Astrocyte (in vitro differentiated cells and primary cell): ENCODE data around the gene UPB1. TPM values are rescaled to one million over a fixed set of nuclear protein-coding genes. Genes with fewer than 3 reads are reported as not detected.
A peak's percentile ranks its signal among the peaks of the same experiment; 100 is the strongest.

Source experiments
- DNase-seq: peaks from one replicate; pipeline ENCODE4 v3.0.0-alpha.2; 2010; ENCODE audit warnings: low read depth
- FAIRE-seq: peaks from 2 replicates; lab custom pipeline; 2011; peaks lifted over from hg19 to GRCh38; lab: Jason Lieb, UNC
- H2AFZ ChIP-seq: 2 replicates; pipeline ENCODE4 v1.6.0; 2012; ENCODE audit warnings: low read depth, low read length, inconsistent platforms
- H3K27ac ChIP-seq: 2 replicates; pipeline ENCODE4 v1.5.1; 2011; ENCODE audit warnings: low read depth, low read length, inconsistent platforms
- H3K27me3 ChIP-seq: 2 replicates; pipeline ENCODE4 v1.6.0; 2011; ENCODE audit warnings: low read length, inconsistent platforms; ENCODE audit not compliant: insufficient read depth
- H3K36me3 ChIP-seq: 2 replicates; pipeline ENCODE4 v1.5.1; 2011; ENCODE audit warnings: low read length, inconsistent platforms; ENCODE audit not compliant: insufficient read depth
- H3K4me1 ChIP-seq: 2 replicates; pipeline ENCODE4 v1.5.1; 2011; ENCODE audit warnings: low read length, inconsistent platforms; ENCODE audit not compliant: insufficient read depth
- H3K4me2 ChIP-seq: 2 replicates; pipeline ENCODE4 v1.6.0; 2012; ENCODE audit warnings: low read length, inconsistent platforms
- H3K4me3 ChIP-seq: 2 replicates; pipeline ENCODE4 v1.5.1; 2011; ENCODE audit warnings: low read depth, mild to moderate bottlenecking, low read length, inconsistent platforms; ENCODE audit not compliant: insufficient read depth
- H3K79me2 ChIP-seq: 2 replicates; pipeline ENCODE4 v1.6.0; 2012; ENCODE audit warnings: mild to moderate bottlenecking, low read length, inconsistent platforms; ENCODE audit not compliant: insufficient read depth
- H3K9ac ChIP-seq: 2 replicates; pipeline ENCODE4 v1.6.0; 2012; ENCODE audit warnings: mild to moderate bottlenecking, low read length, inconsistent platforms
- H3K9me3 ChIP-seq: 2 replicates; pipeline ENCODE4 v1.5.1; 2012; ENCODE audit warnings: low read depth, mild to moderate bottlenecking, low read length, inconsistent platforms; ENCODE audit not compliant: insufficient read depth
- H4K20me1 ChIP-seq: 2 replicates; pipeline ENCODE4 v1.6.0; 2012; ENCODE audit warnings: low read length, inconsistent platforms; ENCODE audit not compliant: insufficient read depth
- H3K27ac Mint-ChIP-seq: one replicate; pipeline ENCODE4 v1.8.0; 2021; ENCODE audit warnings: mild to moderate bottlenecking, mixed read lengths; ENCODE audit not compliant: unreplicated experiment
- H3K27me3 Mint-ChIP-seq: one replicate; pipeline ENCODE4 v1.8.0; 2021; ENCODE audit warnings: low read depth, mixed read lengths; ENCODE audit not compliant: unreplicated experiment
- H3K36me3 Mint-ChIP-seq: one replicate; pipeline ENCODE4 v1.8.0; 2021; ENCODE audit warnings: low read depth, mixed read lengths; ENCODE audit not compliant: unreplicated experiment
- H3K4me1 Mint-ChIP-seq: one replicate; pipeline ENCODE4 v1.8.0; 2021; ENCODE audit warnings: low read depth, mixed read lengths; ENCODE audit not compliant: unreplicated experiment
- H3K4me3 Mint-ChIP-seq: one replicate; pipeline ENCODE4 v1.8.0; 2021; ENCODE audit warnings: mild to moderate bottlenecking, moderate library complexity, mixed read lengths; ENCODE audit not compliant: unreplicated experiment
- H3K9me3 Mint-ChIP-seq: one replicate; pipeline ENCODE4 v1.8.0; 2021; ENCODE audit warnings: mild to moderate bottlenecking, mixed read lengths; ENCODE audit not compliant: unreplicated experiment
- CTCF ChIP-seq: IDR thresholded peaks from 2 replicates; pipeline ENCODE4 v1.5.1; 2011; ENCODE audit warnings: low read depth, mild to moderate bottlenecking, inconsistent platforms, low read length, moderate library complexity; ENCODE audit not compliant: insufficient read depth
- EZH2 ChIP-seq: IDR thresholded peaks from 2 replicates; pipeline ENCODE4 v1.6.1; 2012; ENCODE audit warnings: mild to moderate bottlenecking, low read length, inconsistent platforms; ENCODE audit not compliant: insufficient read depth
- total RNA-seq: library from RNA; stranded (reverse); gene quantifications from 2 replicates; pipeline ENCODE4 v1.2.1, GENCODE V29; 2021

The UPB1 gene
- total RNA-seq, 1 donor from 2014 or later: 0.30 TPM

- TF ChIP-seq EZH2 (no peak), CTCF (no peak)
- no peaks in the 10 kb centered on the region for H3K9me3 ChIP-seq
- H4K20me1 ChIP-seq: no peaks in the 10 kb centered on the region
- H3K79me2 ChIP-seq: no peaks in the 10 kb centered on the region
- no peak overlapping the region for H3K27ac ChIP-seq
- H3K4me3 Mint-ChIP-seq: no peak overlapping the region
- H3K27me3 ChIP-seq: peaks cover 13% of the 10 kb centered on the region
- DNase-seq: no peak
- no peak overlapping the region for H3K4me3 ChIP-seq
- no peak overlapping the region for H3K4me2 ChIP-seq
- no peaks in the 10 kb centered on the region for H3K36me3 ChIP-seq
- no peaks in the 10 kb centered on the region for H3K9me3 Mint-ChIP-seq
- peaks cover 20% of the 10 kb centered on the region for H3K4me1 Mint-ChIP-seq
- H3K27ac Mint-ChIP-seq: no peak overlapping the region
- peaks cover 8% of the 10 kb centered on the region for H3K4me1 ChIP-seq
- H3K36me3 Mint-ChIP-seq: no peaks in the 10 kb centered on the region
- no peak for FAIRE-seq
- H3K27me3 Mint-ChIP-seq: peaks cover 26% of the 10 kb centered on the region
- no peak overlapping the region for H2AFZ ChIP-seq
- no peak overlapping the region for H3K9ac ChIP-seq
Measured at GRCh38 chr22:24515027-24515338, 19.9 kb downstream of the UPB1 start.

- Histone ChIP-seq H3K9ac (peak overlapping the region; percentile 7), H3K36me3 (no peaks in the 10 kb centered on the region), H3K79me2 (no peaks in the 10 kb centered on the region), H3K4me2 (peak overlapping the region; percentile 55), H3K9me3 (no peaks in the 10 kb centered on the region), H3K27me3 (peaks cover 13% of the 10 kb centered on the region), H2AFZ (no peak overlapping the region), H3K27ac (no peak overlapping the region), H3K4me1 (peaks cover 5% of the 10 kb centered on the region), H3K4me3 (no peak overlapping the region), H4K20me1 (no peaks in the 10 kb centered on the region)
- no peaks in the 10 kb centered on the region for H3K9me3 Mint-ChIP-seq
- H3K4me1 Mint-ChIP-seq: peaks cover 9% of the 10 kb centered on the region
- H3K27ac Mint-ChIP-seq: no peak overlapping the region
- FAIRE-seq (no peak), DNase-seq (peak; percentile 89)
- H3K4me3 Mint-ChIP-seq: no peak overlapping the region
- no peaks in the 10 kb centered on the region for H3K36me3 Mint-ChIP-seq
- TF ChIP-seq EZH2: no peak
- TF ChIP-seq CTCF: no peak
- H3K27me3 Mint-ChIP-seq: peaks cover 33% of the 10 kb centered on the region
Measured at GRCh38 chr22:24516301-24516737, 21.2 kb downstream of the UPB1 start.

- no peak for TF ChIP-seq CTCF
- no peak for TF ChIP-seq EZH2
- Histone ChIP-seq H3K4me3 (no peak overlapping the region), H3K9ac (no peak overlapping the region), H3K27me3 (peaks cover 13% of the 10 kb centered on the region), H3K79me2 (no peaks in the 10 kb centered on the region), H3K9me3 (no peaks in the 10 kb centered on the region), H3K4me2 (no peak overlapping the region), H2AFZ (no peak overlapping the region), H3K36me3 (no peaks in the 10 kb centered on the region), H3K4me1 (peaks cover 11% of the 10 kb centered on the region), H3K27ac (no peak overlapping the region), H4K20me1 (no peaks in the 10 kb centered on the region)
- no peak overlapping the region for H3K4me3 Mint-ChIP-seq
- peaks cover 31% of the 10 kb centered on the region for H3K27me3 Mint-ChIP-seq
- no peak for FAIRE-seq
- peak overlapping the region; percentile 4 for H3K27ac Mint-ChIP-seq
- no peaks in the 10 kb centered on the region for H3K36me3 Mint-ChIP-seq
- DNase-seq: no peak
- H3K9me3 Mint-ChIP-seq: no peaks in the 10 kb centered on the region
- peaks cover 10% of the 10 kb centered on the region for H3K4me1 Mint-ChIP-seq
Measured at GRCh38 chr22:24517446-24517845, 22.3 kb downstream of the UPB1 start.
